Coronary artery (tissue), 2 donors: ENCODE results near the gene TPRN.

ENCODE experiments used
- DNase-seq: peaks from one replicate; pipeline ENCODE4 v3.0.0-alpha.2; 2017; ENCODE audit warnings: low spot score
- H3K27ac ChIP-seq, 2 donors: fragments of 200-600 bp; sonication (generic); one replicate each; pipeline ENCODE4 v1.5.1; 2016 to 2019
- H3K4me3 ChIP-seq: fragments of 200-600 bp; sonication (generic); 2 replicates; pipeline ENCODE4 v1.5.1; 2016; ENCODE audit warnings: mild to moderate bottlenecking, moderate library complexity
- CTCF ChIP-seq: fragments of 200-600 bp; sonication (generic); IDR thresholded peaks from one replicate; pipeline ENCODE4 v1.5.1; 2019; ENCODE audit warnings: antibody characterized with exemption

TPRN gene

GRCh38 chr9:137180491-137180890, 20.1 kb downstream of the TPRN start:
- no peak for DNase-seq
- no peak for TF ChIP-seq CTCF
- H3K4me3 ChIP-seq, result no peak overlapping the region

GRCh38 chr9:137179761-137180160, 20.8 kb downstream of the TPRN start:
- H3K4me3 ChIP-seq, result no peak overlapping the region
- TF ChIP-seq CTCF, result no peak
- no peak for DNase-seq
- H3K27ac ChIP-seq, result no peak overlapping the region

More at GRCh38 chr9:137180491-137180890, 20.1 kb downstream of the TPRN start:
- no peak overlapping the region for H3K27ac ChIP-seq

- no peak for TF ChIP-seq CTCF
- no peak overlapping the region for H3K27ac ChIP-seq
- no peak for DNase-seq
- no peak overlapping the region for H3K4me3 ChIP-seq
These were observed 21.5 kb downstream of the TPRN start for GRCh38 chr9:137178939-137179630.

GRCh38 chr9:137178201-137178938, 22.2 kb downstream of the TPRN start:
- no peak for TF ChIP-seq CTCF
- Histone ChIP-seq H3K27ac (no peak overlapping the region), H3K4me3 (no peak overlapping the region)
- no peak for DNase-seq

GRCh38 chr9:137176302-137177182, 24.0 kb downstream of the TPRN start:
- Histone ChIP-seq H3K4me3 (no peak overlapping the region), H3K27ac (no peak overlapping the region)
- TF ChIP-seq CTCF, result no peak
- no peak for DNase-seq

GRCh38 chr9:137175345-137175961, 25.1 kb downstream of the TPRN start:
- TF ChIP-seq CTCF, result no peak
- Histone ChIP-seq H3K27ac (no peak overlapping the region), H3K4me3 (no peak overlapping the region)
- no peak for DNase-seq
